ENCODE results near the gene ZDHHC7.

ZDHHC7 gene

DNA sequence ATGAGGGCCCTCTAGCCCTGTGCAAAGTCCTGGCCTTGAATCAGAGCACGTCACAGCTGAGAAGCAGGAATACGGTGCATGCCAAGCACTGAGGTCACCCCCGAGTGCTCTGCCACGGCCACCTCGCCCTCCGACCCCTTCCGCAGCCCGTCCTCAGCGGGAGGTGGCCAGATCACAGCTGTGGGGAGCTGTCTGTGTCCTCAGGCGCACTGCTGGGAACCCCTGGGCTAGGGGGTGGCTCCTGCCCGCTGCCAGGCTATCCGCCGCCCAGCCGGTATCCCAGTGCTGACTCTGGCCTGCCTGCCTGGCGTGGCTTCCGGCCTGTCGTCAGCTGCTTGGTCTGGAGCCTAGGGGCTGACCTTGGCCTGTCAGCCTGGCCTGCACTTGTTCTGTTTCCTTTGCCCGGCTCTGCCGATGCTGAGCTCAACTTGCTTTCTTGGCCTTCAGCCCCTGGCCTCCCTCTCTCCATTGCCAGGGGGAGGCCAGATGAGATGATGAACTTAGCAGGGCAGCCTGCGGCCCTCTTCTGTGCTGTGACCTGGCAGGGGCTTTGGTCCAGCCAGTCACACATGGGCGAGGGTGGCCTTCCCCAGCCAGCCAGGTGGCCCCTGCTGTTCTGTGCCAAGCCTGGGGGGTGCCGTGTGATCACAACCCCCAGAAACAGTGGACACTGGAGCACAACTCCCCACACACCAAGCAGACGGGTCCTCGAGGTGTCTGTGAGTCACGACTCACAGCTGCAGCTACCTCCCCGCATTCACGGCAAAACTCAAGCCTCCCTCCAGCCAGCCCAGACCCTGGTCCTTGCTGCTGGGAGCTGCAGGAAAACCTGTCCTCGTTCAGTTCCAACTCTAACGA, 77.3 kb downstream of the ZDHHC7 start:
- DNase-seq, result no peak

DNA sequence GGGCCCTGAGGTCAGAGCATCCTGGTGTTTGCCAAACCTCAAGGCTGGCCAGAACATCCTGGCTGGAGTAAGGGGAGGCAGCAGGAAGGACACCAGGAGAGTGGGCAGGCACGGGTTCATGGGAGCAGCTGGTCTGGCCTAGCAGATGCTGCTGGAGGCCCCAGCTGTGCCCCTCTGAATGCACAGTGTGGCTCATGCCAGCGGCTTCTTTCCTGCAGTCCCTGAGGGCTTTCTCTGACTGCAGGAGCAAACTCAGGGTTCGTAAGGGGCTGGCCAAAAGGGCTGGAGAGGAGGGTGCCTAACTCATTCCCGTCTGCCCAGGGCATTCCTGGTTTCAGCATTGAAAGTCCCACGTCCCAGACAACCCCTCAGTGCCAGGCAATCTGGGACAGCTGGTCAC, 78.7 kb downstream of the ZDHHC7 start:
- no peak for DNase-seq

DNA sequence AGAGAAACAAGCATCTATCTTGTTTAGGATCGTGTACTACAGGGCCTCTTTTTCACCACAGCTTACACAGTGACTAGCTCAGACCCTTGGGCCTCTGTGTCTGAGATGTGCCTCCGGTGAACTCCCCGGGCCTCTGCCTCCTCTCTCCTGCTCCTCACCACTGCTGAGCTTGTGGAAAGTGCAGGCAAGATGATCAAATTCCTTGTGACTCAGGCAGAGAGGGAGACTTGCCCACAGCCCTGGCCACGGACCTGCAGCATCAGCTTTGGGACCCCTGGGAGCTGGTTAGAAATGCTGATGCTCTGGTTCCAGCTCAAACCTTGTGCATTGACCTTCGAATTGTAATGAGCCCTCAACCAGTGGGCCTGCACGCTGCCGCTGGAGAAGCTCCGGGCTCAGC, 79.8 kb downstream of the ZDHHC7 start:
- no peak for DNase-seq

DNA sequence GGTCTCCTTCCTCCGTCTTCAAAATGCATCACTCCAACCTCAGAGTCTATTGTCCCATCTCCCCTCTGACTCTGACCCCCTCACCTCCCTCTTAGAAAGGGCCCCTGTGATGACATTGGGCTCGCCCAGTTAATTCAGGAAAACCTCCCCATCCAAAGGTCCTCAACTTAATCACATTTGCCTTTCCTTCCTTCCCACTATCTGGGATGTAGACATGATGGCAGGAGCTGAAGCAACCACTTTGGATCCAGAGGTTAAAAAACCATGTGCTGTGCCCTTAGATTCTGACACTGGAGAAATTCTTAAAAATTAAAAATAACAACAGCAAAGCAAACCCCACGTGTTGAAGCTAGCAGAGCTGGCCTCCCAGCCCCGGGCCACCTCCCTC, 80.2 kb downstream of the ZDHHC7 start:
- DNase-seq, result no peak

DNA sequence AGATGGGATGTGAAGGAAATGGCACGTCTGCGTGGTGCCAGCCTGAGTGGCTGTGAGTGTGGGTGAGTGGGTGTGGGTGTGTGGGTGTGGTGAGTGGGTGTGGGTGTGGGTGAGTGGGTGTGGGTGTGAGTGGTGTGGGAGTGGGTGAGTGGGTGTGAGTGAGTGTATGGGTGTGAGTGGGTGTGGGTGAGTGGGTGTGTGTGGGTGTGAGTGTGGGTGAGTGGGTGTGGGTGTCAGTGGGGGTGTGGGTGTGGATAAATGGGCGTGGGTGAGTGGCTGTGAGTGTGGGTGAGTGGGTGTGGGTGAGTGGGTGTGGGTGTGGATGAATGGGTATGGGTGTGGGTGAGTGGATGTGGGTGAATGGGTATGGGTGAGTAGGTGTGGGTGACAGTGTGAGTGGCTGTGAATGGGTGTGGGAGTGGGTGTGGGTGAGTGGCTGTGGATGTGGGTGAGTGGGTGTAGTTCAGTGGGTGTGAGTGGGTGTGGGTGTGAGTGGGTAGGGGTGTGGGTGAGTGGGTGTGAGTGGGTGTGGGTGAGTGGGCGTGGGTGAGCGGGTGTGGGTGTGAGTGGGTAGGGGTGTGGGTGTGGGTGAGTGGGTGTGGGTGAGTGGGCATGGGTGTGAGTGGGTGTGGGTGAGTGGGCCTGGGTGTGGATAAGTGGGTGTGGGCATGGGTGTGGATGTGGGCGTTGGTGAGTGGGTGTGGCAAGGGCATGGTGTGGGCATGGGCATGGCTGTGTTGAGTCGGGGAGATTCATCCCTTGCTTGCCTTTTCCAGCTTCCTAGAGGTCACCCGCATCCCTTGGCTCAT, 80.8 kb downstream of the ZDHHC7 start:
- no peak for DNase-seq

DNA sequence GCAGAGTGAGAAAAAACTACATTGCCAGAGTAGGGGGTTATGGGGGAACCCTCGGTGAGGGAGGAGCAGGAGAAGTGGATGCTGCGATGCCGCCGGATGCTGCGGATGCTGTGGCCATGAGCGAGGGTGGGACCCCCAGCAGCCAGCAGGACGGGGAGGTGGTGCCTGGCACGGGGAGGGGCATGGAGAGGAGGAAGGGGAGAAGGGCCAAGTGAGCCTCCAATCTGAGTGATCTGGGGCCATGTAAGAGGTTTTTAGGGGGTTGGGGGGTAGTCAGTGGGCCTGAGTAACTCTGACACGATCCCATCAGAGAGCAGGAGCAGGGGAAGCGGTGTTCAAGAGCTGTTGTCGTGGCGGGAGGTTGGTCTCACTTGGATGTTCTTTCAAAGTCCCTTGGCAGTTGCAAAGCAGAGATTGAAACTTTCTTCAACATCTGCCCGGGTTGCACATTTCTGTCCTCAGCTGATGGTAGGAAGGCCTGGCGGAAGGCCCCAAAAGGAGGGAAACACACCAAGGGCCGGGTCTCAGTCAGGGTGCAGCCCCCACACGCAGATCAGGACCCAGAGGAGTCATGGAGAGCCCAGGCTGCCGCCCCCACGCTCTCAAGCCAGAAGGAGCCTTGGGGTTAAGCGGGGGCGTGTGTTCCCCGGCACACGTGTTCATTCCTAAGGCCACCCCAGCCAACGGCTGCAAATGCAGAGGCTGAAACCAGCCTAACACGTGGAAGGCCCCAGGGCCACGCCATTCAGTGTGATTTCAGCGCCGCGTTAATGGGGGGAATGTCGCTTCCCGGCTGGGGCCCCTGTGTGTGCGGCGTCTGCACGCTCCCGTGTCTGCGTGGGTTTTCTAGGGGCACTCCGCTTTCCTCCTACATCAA, 81.7 kb downstream of the ZDHHC7 start:
- no peak for DNase-seq

DNA sequence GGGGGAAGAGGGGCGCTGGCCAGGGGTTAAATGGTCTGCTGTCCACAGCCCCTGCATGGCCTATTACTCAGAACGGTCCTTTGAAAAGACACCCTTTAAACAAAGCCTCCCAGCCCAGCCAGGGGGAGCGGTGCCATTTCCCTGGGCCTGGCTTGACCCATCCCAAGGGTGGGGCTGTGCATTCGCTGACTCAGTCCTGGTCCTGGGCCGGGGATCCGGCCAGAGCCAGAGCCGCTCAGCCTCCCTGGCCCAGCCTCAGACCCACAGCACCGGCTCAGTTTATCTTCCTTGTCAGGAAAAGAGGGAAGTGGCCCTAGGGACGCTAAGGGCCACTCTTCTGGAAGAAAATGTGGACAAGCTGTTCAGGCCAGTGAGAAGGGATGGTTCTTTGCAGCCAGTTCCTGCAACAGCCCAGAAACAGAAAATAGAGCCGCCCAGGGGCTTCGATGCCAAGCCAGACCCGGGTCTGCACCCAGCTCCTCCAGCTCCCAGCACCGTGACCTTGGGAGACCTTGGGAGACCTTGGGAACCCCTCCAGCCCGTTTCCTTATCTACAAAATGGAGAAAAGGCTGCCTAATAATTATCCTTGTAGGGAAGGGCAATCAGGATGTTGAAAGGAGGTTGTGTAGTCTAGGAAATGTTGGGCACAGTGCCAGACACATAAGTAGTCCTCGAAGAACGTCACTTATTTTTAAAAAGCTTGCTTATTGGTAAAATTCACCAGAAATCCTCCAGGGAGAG, 82.5 kb downstream of the ZDHHC7 start:
- DNase-seq, result no peak

DNA sequence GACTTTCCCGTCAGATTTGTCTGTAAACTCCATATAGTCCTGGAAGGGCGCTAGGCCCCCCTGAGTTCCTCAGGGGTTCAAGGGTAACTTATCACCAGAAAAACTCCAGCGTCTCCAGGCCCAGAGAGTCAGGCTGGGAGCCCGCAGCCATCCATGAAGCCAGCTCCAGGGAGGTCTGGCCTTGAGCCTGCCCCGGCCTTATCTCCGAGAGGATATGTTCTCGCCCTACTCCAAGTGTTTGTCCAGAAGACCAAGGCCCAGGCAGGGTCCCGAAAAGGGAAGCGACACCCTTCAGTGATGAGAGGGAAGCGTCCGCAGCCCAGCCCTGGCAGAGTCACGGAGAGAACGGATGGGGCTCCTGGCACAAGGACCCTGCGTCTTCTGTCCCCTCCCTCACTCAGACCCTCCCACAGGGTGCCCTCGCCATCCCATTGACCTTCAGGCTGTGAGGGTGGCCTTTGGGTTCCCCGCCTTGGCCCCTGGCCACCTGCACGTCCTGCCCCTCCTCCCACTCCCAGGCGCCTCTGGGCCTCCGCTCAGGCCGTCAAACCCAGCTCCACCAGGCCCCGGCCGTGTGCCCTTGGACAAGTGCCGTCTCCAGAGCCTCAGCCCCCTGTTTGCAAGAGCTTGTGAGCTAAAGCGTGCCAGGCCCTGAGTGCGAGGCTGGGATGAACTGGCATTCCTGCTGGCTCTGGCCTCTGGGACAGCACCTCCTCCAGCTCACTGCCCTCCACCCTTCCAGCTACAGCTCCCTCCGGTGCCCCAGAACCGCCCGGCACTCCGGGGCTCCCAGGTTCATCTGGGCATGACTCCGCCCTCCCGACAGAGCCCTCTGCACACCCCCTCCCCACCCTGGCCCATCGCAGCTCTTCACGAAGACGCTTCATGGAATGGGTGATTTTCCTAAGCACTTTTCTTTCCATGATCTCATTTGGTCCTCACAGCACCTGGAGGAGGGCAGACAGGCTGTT, 83.4 kb downstream of the ZDHHC7 start:
- DNase-seq, result no peak

DNA sequence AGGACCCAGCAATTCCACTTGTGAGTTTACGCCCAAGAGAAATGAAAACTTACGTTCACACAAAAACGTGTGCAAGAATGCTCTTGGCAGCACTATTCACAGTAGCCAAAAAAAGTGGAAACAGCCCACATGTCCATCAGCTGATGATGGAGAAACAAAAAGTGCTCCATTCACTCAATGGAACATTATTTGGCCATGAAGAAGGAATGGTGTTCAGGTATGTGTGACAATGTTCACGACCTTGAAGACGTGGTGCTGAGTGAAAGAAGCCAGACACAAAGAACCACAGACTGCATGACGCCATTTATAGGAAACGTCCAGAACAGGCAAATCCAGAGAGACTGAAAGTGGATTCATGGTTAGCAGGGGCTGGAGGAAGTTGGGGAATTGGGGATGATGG, 84.9 kb downstream of the ZDHHC7 start:
- no peak for DNase-seq

DNA sequence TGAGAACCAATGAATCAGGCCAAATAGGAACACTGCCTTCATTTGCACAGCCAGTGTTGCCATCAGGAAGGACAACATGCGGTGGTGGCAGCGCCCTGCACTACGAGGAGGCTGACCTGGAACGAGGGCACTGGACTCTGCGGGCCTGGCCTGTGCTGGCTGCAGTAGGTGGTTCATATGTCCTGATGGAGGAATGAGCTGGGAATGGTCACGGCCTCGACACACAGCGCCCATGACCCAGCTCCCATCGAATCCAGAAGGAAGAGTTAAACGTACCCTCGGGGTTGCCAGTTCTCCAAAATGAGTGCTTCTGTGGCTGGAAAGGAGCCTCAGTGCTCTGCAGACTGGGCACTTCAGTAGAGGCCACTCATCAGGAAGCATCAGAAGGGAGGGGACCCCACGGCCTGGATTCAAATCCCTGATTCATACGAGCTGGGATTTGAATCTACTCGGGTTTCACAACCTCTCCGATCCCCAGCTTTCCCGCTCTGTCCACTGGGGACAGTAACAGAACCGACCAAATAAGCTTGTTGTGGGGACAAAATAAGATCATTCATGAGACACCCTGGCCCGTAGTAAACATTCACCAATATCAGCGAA, 85.5 kb downstream of the ZDHHC7 start:
- no peak for DNase-seq

DNA sequence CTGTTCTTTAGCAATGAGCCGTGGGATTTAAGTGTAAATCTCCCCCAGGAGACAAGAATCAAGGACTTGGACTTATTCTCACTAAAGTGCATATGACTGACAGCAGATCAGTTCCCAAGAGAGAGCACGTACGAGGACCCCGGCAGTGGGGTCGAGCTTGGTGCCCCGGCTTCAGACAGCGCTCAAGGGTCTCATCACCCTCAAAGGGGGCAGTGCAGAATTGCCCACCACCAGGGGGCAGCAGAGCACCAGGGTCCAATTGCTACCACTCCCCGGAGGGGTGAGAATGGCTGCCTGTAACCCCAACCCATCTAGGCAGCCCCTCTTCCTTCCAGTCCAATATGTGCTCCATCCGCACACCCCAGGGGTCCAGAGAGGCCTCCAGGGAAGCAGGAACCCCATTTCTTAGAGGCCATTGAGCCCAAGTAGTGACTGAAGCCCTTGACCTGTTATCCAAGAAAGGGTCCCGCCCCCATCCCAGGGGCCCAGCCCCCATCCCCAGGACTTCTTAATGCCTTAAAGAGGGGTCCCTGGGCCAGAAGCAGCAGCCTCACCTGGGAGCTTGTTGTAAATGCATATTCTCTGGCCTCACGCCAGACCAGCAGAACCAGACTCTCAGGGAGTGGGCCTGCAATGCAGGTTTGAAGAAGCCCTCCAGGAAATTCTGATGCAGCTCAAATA, 86.1 kb downstream of the ZDHHC7 start:
- peak; percentile 40 for DNase-seq

DNA sequence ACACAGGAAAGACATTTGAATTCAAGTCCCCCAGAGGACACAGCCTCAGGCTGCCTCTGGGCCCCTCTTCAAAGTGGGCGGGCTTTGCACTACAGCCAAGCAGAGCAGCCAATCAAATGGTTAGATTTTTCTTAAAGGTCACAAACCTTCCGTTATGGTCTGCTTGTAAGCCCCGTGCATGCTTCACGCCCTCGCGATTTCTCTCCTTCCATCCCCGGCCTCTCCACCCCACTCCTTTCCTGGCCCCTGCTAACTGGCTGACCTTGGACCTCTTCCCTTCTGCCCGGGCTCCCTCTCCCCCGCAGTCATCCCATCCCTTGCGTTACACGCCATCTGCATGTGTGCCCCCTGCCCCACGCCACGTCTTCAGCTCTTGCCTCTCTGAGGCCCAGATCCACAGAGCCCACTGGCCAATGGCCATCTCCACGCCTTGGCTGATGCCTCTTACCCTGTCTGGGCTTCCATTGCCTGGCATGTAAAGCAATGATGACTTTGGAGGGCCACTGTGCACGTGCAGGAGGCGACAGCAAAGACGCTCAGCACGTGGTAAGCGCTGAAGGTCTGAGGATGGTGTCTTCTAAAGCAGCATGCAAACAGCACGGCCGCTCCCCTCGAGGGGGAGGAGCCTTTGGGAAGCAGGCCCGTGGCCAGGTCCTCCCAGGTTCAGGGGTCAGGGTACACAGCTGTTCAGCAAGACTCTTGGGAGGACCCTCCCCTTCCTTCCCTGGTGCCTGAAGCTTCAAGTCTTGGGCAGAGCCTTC, 86.8 kb downstream of the ZDHHC7 start:
- no peak for DNase-seq

Data from CD4-positive, alpha-beta T cell treated with Interleukin-15 for 1 hour (primary cell).